ENCODE data around the gene PHACTR2.
"Not testable (repeated sequence)": the region's sequence is repeated elsewhere in the genome, so short reads cannot be mapped to it uniquely, and the experiment has no call there.

- TF ChIP-seq, protein P1, sequence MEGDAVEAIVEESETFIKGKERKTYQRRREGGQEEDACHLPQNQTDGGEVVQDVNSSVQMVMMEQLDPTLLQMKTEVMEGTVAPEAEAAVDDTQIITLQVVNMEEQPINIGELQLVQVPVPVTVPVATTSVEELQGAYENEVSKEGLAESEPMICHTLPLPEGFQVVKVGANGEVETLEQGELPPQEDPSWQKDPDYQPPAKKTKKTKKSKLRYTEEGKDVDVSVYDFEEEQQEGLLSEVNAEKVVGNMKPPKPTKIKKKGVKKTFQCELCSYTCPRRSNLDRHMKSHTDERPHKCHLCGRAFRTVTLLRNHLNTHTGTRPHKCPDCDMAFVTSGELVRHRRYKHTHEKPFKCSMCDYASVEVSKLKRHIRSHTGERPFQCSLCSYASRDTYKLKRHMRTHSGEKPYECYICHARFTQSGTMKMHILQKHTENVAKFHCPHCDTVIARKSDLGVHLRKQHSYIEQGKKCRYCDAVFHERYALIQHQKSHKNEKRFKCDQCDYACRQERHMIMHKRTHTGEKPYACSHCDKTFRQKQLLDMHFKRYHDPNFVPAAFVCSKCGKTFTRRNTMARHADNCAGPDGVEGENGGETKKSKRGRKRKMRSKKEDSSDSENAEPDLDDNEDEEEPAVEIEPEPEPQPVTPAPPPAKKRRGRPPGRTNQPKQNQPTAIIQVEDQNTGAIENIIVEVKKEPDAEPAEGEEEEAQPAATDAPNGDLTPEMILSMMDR (IDR thresholded peaks at IDR 0.05): not testable (repeated sequence)
- not testable (repeated sequence) for TF ChIP-seq POLR2A, POLR2AphosphoS5, EP300 (IDR thresholded peaks at IDR 0.05)
Observed at GRCh38 chr6:143874503-143874902, 196.7 kb downstream of the PHACTR2 start.

Data from upper lobe of left lung (tissue), 4 donors.